Dedifferentiated amniotic fluid mesenchymal stem cell (primary cell): ENCODE measurements around the gene REEP6.
"Not testable (repeated sequence)": the region's sequence is repeated elsewhere in the genome, so short reads cannot be mapped to it uniquely, and the experiment has no call there.

Source experiments
- DNase-seq: peaks from one replicate; pipeline ENCODE4 v3.0.0-alpha.2; 2016; ENCODE audit errors: extremely low spot score

The REEP6 gene

GRCh38 chr19:1505991-1506881 lies 15.3 kb downstream of the REEP6 start:
- DNase-seq: no peak

- no peak for DNase-seq
These were observed 16.2 kb downstream of the REEP6 start for GRCh38 chr19:1507192-1507660.

GRCh38 chr19:1507763-1508506 lies 17.0 kb downstream of the REEP6 start:
- peak; percentile 95 for DNase-seq

GRCh38 chr19:1508507-1508856 lies 17.5 kb downstream of the REEP6 start:
- no peak for DNase-seq

- no peak for DNase-seq
These were observed 18.8 kb downstream of the REEP6 start for GRCh38 chr19:1509602-1510441.

GRCh38 chr19:1510442-1510806 lies 19.4 kb downstream of the REEP6 start:
- no peak for DNase-seq

- DNase-seq: no peak
These were observed 19.8 kb downstream of the REEP6 start for GRCh38 chr19:1510807-1511206.

- no peak for DNase-seq
These were observed 20.6 kb downstream of the REEP6 start for GRCh38 chr19:1511318-1512317.

GRCh38 chr19:1512671-1513498 lies 21.9 kb downstream of the REEP6 start, which contains the start of gene ADAMTSL5:
TSS of gene ADAMTSL5 (minus strand) at chr19:1513019. CDS start at chr19:1510943, 2,076 bp downstream.
- peak; percentile 18 for DNase-seq

GRCh38 chr19:1513499-1514294 lies 22.7 kb downstream of the REEP6 start:
- peak; percentile 55 for DNase-seq

- no peak for DNase-seq
These were observed 23.3 kb downstream of the REEP6 start for GRCh38 chr19:1514295-1514661.

GRCh38 chr19:1514986-1515721 lies 24.2 kb downstream of the REEP6 start:
- DNase-seq: no peak

- DNase-seq: no peak
These were observed 25.4 kb downstream of the REEP6 start for GRCh38 chr19:1516395-1516753.

GRCh38 chr19:1518471-1518870 lies 27.5 kb downstream of the REEP6 start:
- no peak for DNase-seq

GRCh38 chr19:1519802-1520201 lies 28.8 kb downstream of the REEP6 start:
- not testable (repeated sequence) for DNase-seq

GRCh38 chr19:1520203-1520780 lies 29.3 kb downstream of the REEP6 start:
- no peak for DNase-seq

- no peak for DNase-seq
These were observed 30.7 kb downstream of the REEP6 start for GRCh38 chr19:1521636-1522035.

GRCh38 chr19:1522061-1522460 lies 31.1 kb downstream of the REEP6 start:
- DNase-seq: no peak
